ENCODE results near the gene GPSM1.
"Not testable (repeated sequence)": the region's sequence is repeated elsewhere in the genome, so short reads cannot be mapped to it uniquely, and the experiment has no call there.

Gene GPSM1

GRCh38 chr9:136346927-136347465, 19.7 kb downstream of the GPSM1 start:
- H3K36me3 ChIP-seq (ENCODE audit: control insufficient read depth, insufficient read depth, low read length), result no peaks in the 10 kb centered on the region; the same call in 1 of the 2 replicates
- H3K4me3 ChIP-seq (ENCODE audit: low read length), result no peak overlapping the region
- DNase-seq (ENCODE audit: low read depth, low spot score), result no peak
- no peaks in the 10 kb centered on the region for H3K9me3 ChIP-seq (ENCODE audit: control insufficient read depth, insufficient read depth, low read length)
- no peaks in the 10 kb centered on the region for H3K27me3 ChIP-seq (ENCODE audit: control insufficient read depth, insufficient read depth, low read length)
- no CpG with 5 or more reads among the region's 20 CpGs for WGBS (ENCODE audit: insufficient coverage, insufficient read length)
- peaks cover 7% of the 10 kb centered on the region for H3K4me1 ChIP-seq (ENCODE audit: control insufficient read depth, insufficient read depth, low read length)
- no peak overlapping the region for H3K27ac ChIP-seq (ENCODE audit: low read length)

- Histone ChIP-seq H3K36me3 (ENCODE audit: control insufficient read depth, insufficient read depth, low read length) (no peaks in the 10 kb centered on the region; the same call in 1 of the 2 replicates), H3K27me3 (ENCODE audit: control insufficient read depth, insufficient read depth, low read length) (no peaks in the 10 kb centered on the region), H3K4me3 (ENCODE audit: low read length) (no peak overlapping the region), H3K9me3 (ENCODE audit: control insufficient read depth, insufficient read depth, low read length) (no peaks in the 10 kb centered on the region), H3K4me1 (ENCODE audit: control insufficient read depth, insufficient read depth, low read length) (peaks cover 7% of the 10 kb centered on the region), H3K27ac (ENCODE audit: low read length) (no peak overlapping the region)
- DNase-seq (ENCODE audit: low read depth, low spot score), result no peak
- WGBS (ENCODE audit: insufficient coverage, insufficient read length), result no CpG with 5 or more reads among the region's 34 CpGs
Observed at GRCh38 chr9:136347472-136348256, 20.3 kb downstream of the GPSM1 start.

GRCh38 chr9:136348691-136349090, 21.4 kb downstream of the GPSM1 start:
- WGBS (ENCODE audit: insufficient coverage, insufficient read length), result no CpG with 5 or more reads among the region's 14 CpGs
- H3K27me3 ChIP-seq (ENCODE audit: control insufficient read depth, insufficient read depth, low read length), result no peaks in the 10 kb centered on the region
- H3K36me3 ChIP-seq (ENCODE audit: control insufficient read depth, insufficient read depth, low read length), result no peaks in the 10 kb centered on the region; the same call in 1 of the 2 replicates
- no peak overlapping the region for H3K27ac ChIP-seq (ENCODE audit: low read length)
- no peak overlapping the region for H3K4me3 ChIP-seq (ENCODE audit: low read length)
- no peak for DNase-seq (ENCODE audit: low read depth, low spot score)
- peaks cover 2% of the 10 kb centered on the region; the same call in 1 of the 2 replicates for H3K4me1 ChIP-seq (ENCODE audit: control insufficient read depth, insufficient read depth, low read length)
- H3K9me3 ChIP-seq (ENCODE audit: control insufficient read depth, insufficient read depth, low read length), result no peaks in the 10 kb centered on the region

GRCh38 chr9:136349546-136349945, 22.2 kb downstream of the GPSM1 start:
- Histone ChIP-seq H3K4me1 (ENCODE audit: control insufficient read depth, insufficient read depth, low read length) (peaks cover under 1% of the 10 kb centered on the region; the same call in 1 of the 2 replicates), H3K4me3 (ENCODE audit: low read length) (no peak overlapping the region), H3K27me3 (ENCODE audit: control insufficient read depth, insufficient read depth, low read length) (no peaks in the 10 kb centered on the region), H3K36me3 (ENCODE audit: control insufficient read depth, insufficient read depth, low read length) (no peaks in the 10 kb centered on the region; the same call in 1 of the 2 replicates), H3K27ac (ENCODE audit: low read length) (no peak overlapping the region), H3K9me3 (ENCODE audit: control insufficient read depth, insufficient read depth, low read length) (no peaks in the 10 kb centered on the region)
- WGBS (ENCODE audit: insufficient coverage, insufficient read length), result no CpG with 5 or more reads among the region's 24 CpGs
- no peak for DNase-seq (ENCODE audit: low read depth, low spot score)

- H3K4me3 ChIP-seq (ENCODE audit: low read length), result no peak overlapping the region
- H3K36me3 ChIP-seq (ENCODE audit: control insufficient read depth, insufficient read depth, low read length), result no peaks in the 10 kb centered on the region; the same call in 1 of the 2 replicates
- no peaks in the 10 kb centered on the region for H3K27me3 ChIP-seq (ENCODE audit: control insufficient read depth, insufficient read depth, low read length)
- DNase-seq (ENCODE audit: low read depth, low spot score), result no peak
- no peak overlapping the region for H3K27ac ChIP-seq (ENCODE audit: low read length)
- H3K9me3 ChIP-seq (ENCODE audit: control insufficient read depth, insufficient read depth, low read length), result no peaks in the 10 kb centered on the region
- peaks cover 2% of the 10 kb centered on the region; the same call in 1 of the 2 replicates for H3K4me1 ChIP-seq (ENCODE audit: control insufficient read depth, insufficient read depth, low read length)
- WGBS (ENCODE audit: insufficient coverage, insufficient read length), result no CpG with 5 or more reads among the region's 11 CpGs
Observed at GRCh38 chr9:136351252-136351800, 24.0 kb downstream of the GPSM1 start.

- not testable (repeated sequence) for H3K4me3 ChIP-seq (ENCODE audit: low read length); H3K4me1 ChIP-seq (ENCODE audit: control insufficient read depth, insufficient read depth, low read length); H3K27ac ChIP-seq (ENCODE audit: low read length); H3K36me3 ChIP-seq (ENCODE audit: control insufficient read depth, insufficient read depth, low read length); H3K9me3 ChIP-seq (ENCODE audit: control insufficient read depth, insufficient read depth, low read length); DNase-seq (ENCODE audit: low read depth, low spot score); H3K27me3 ChIP-seq (ENCODE audit: control insufficient read depth, insufficient read depth, low read length)
- no CpG with 5 or more reads among the region's 24 CpGs for WGBS (ENCODE audit: insufficient coverage, insufficient read length)
Observed at GRCh38 chr9:136351868-136352267, 24.5 kb downstream of the GPSM1 start.

GRCh38 chr9:136352682-136353081, 25.3 kb downstream of the GPSM1 start:
- Histone ChIP-seq H3K27me3 (ENCODE audit: control insufficient read depth, insufficient read depth, low read length) (no peaks in the 10 kb centered on the region), H3K9me3 (ENCODE audit: control insufficient read depth, insufficient read depth, low read length) (no peaks in the 10 kb centered on the region), H3K4me3 (ENCODE audit: low read length) (no peak overlapping the region), H3K27ac (ENCODE audit: low read length) (no peak overlapping the region), H3K36me3 (ENCODE audit: control insufficient read depth, insufficient read depth, low read length) (no peaks in the 10 kb centered on the region; the same call in 1 of the 2 replicates), H3K4me1 (ENCODE audit: control insufficient read depth, insufficient read depth, low read length) (peaks cover 2% of the 10 kb centered on the region; the same call in 1 of the 2 replicates)
- no CpG with 5 or more reads among the region's 16 CpGs for WGBS (ENCODE audit: insufficient coverage, insufficient read length)
- DNase-seq (ENCODE audit: low read depth, low spot score), result no peak

- no peak for DNase-seq (ENCODE audit: low read depth, low spot score)
- Histone ChIP-seq H3K4me1 (ENCODE audit: control insufficient read depth, insufficient read depth, low read length) (peaks cover 2% of the 10 kb centered on the region; the same call in 1 of the 2 replicates), H3K36me3 (ENCODE audit: control insufficient read depth, insufficient read depth, low read length) (no peaks in the 10 kb centered on the region; the same call in 1 of the 2 replicates), H3K27me3 (ENCODE audit: control insufficient read depth, insufficient read depth, low read length) (no peaks in the 10 kb centered on the region), H3K27ac (ENCODE audit: low read length) (no peak overlapping the region), H3K9me3 (ENCODE audit: control insufficient read depth, insufficient read depth, low read length) (no peaks in the 10 kb centered on the region), H3K4me3 (ENCODE audit: low read length) (no peak overlapping the region)
- no CpG with 5 or more reads among the region's 11 CpGs for WGBS (ENCODE audit: insufficient coverage, insufficient read length)
Observed at GRCh38 chr9:136353088-136353487, 25.7 kb downstream of the GPSM1 start.

GRCh38 chr9:136353757-136354488, 26.6 kb downstream of the GPSM1 start:
- no peaks in the 10 kb centered on the region for H3K9me3 ChIP-seq (ENCODE audit: control insufficient read depth, insufficient read depth, low read length)
- no peaks in the 10 kb centered on the region for H3K27me3 ChIP-seq (ENCODE audit: control insufficient read depth, insufficient read depth, low read length)
- peaks cover 2% of the 10 kb centered on the region; the same call in 1 of the 2 replicates for H3K4me1 ChIP-seq (ENCODE audit: control insufficient read depth, insufficient read depth, low read length)
- no CpG with 5 or more reads among the region's 13 CpGs for WGBS (ENCODE audit: insufficient coverage, insufficient read length)
- no peak overlapping the region for H3K27ac ChIP-seq (ENCODE audit: low read length)
- H3K36me3 ChIP-seq (ENCODE audit: control insufficient read depth, insufficient read depth, low read length), result no peaks in the 10 kb centered on the region; the same call in 1 of the 2 replicates
- no peak for DNase-seq (ENCODE audit: low read depth, low spot score)
- no peak overlapping the region for H3K4me3 ChIP-seq (ENCODE audit: low read length)

- Histone ChIP-seq H3K4me1 (ENCODE audit: control insufficient read depth, insufficient read depth, low read length) (peaks cover 2% of the 10 kb centered on the region; the same call in 1 of the 2 replicates), H3K4me3 (ENCODE audit: low read length) (no peak overlapping the region), H3K27ac (ENCODE audit: low read length) (no peak overlapping the region), H3K27me3 (ENCODE audit: control insufficient read depth, insufficient read depth, low read length) (no peaks in the 10 kb centered on the region), H3K36me3 (ENCODE audit: control insufficient read depth, insufficient read depth, low read length) (no peaks in the 10 kb centered on the region; the same call in 1 of the 2 replicates), H3K9me3 (ENCODE audit: control insufficient read depth, insufficient read depth, low read length) (no peaks in the 10 kb centered on the region)
- no CpG with 5 or more reads among the region's 17 CpGs for WGBS (ENCODE audit: insufficient coverage, insufficient read length)
- no peak for DNase-seq (ENCODE audit: low read depth, low spot score)
Observed at GRCh38 chr9:136354592-136355085, 27.3 kb downstream of the GPSM1 start.

All from iPS DF 6.9 (cell line).